OCI-LY7 (cell line): ENCODE measurements around the gene SLC16A2.

Experiments used
- EZH2phosphoT487 ChIP-seq: fragments of 200-600 bp; sonication (generic); IDR thresholded peaks from 2 replicates; pipeline ENCODE4 v1.6.1; 2018; ENCODE audit warnings: low read depth, borderline replicate concordance, mild to moderate bottlenecking, mixed run types, antibody characterized with exemption, low read length, moderate library complexity, mixed read lengths
- TF ChIP-seq, protein P1 (sequence below): fragments of 200-600 bp; sonication (generic); conservative IDR thresholded peaks from 2 replicates; pipeline ENCODE4 v1.5.1; 2014; ENCODE audit warnings: mild to moderate bottlenecking, antibody characterized with exemption, low read length, moderate library complexity, mixed read lengths

DNA sequence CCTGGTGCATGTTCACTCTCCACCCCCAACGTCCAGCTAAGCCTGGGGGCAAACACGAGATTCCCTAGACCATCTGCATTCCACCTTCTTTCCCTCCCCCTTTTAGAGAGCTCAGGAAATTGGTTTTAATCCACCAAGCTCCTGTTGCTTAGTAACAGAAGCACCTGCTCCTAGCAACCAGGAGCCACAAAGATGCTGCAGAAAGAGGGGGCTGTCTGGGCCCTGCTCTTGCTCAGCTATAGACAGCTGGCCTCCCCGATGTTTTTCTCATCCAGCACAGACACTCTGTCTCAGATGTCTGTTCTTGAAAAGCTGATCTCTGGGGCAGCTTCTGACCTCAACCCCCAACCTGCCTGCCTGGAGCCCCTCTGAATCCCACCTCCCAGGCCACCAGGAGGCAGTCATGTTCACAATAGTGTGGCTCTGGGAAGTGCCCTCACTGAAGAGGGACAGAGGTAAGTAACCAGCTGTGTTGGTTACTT lies 71.5 kb downstream of the SLC16A2 start:
- TF ChIP-seq, protein P1, sequence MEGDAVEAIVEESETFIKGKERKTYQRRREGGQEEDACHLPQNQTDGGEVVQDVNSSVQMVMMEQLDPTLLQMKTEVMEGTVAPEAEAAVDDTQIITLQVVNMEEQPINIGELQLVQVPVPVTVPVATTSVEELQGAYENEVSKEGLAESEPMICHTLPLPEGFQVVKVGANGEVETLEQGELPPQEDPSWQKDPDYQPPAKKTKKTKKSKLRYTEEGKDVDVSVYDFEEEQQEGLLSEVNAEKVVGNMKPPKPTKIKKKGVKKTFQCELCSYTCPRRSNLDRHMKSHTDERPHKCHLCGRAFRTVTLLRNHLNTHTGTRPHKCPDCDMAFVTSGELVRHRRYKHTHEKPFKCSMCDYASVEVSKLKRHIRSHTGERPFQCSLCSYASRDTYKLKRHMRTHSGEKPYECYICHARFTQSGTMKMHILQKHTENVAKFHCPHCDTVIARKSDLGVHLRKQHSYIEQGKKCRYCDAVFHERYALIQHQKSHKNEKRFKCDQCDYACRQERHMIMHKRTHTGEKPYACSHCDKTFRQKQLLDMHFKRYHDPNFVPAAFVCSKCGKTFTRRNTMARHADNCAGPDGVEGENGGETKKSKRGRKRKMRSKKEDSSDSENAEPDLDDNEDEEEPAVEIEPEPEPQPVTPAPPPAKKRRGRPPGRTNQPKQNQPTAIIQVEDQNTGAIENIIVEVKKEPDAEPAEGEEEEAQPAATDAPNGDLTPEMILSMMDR, result no peak
- TF ChIP-seq EZH2phosphoT487, result no peak
